AG10803 (cell line): ENCODE results near the gene RAPGEF2.

Experiments used
- DNase-seq: peaks from one replicate; pipeline ENCODE4 v3.0.0; 2010; ENCODE audit warnings: low read depth
- H3K4me3 ChIP-seq: 2 replicates; pipeline ENCODE4 v1.5.1; 2011; ENCODE audit warnings: mild to moderate bottlenecking, low read length, control low read depth
- TF ChIP-seq, protein P1 (sequence below): conservative IDR thresholded peaks from 2 replicates; pipeline ENCODE4 v1.5.1; 2011; ENCODE audit warnings: mild to moderate bottlenecking, low read length, control low read depth, inconsistent platforms

The RAPGEF2 gene

DNA sequence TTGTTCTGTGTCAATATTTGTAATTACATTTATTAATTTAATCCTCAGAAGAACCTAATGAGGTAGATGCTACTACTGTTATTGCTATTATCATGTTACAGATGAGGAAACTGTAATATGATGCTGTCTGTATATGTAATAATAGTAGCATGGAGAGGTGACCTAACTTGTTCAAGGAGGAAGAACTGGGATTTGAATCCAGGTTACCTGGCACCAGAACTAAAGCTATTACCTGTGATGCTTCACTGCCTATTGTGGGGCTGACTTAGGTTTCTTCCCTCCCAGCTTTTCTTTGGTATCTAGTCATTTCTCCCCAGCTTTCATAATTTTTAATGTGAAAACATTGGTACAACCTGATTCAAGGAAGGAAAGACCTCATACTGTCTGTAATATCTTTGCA lies 43.6 kb downstream of the RAPGEF2 start:
- no peak for DNase-seq
- H3K4me3 ChIP-seq, result no peak overlapping the region
- TF ChIP-seq, protein P1, sequence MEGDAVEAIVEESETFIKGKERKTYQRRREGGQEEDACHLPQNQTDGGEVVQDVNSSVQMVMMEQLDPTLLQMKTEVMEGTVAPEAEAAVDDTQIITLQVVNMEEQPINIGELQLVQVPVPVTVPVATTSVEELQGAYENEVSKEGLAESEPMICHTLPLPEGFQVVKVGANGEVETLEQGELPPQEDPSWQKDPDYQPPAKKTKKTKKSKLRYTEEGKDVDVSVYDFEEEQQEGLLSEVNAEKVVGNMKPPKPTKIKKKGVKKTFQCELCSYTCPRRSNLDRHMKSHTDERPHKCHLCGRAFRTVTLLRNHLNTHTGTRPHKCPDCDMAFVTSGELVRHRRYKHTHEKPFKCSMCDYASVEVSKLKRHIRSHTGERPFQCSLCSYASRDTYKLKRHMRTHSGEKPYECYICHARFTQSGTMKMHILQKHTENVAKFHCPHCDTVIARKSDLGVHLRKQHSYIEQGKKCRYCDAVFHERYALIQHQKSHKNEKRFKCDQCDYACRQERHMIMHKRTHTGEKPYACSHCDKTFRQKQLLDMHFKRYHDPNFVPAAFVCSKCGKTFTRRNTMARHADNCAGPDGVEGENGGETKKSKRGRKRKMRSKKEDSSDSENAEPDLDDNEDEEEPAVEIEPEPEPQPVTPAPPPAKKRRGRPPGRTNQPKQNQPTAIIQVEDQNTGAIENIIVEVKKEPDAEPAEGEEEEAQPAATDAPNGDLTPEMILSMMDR, result no peak

DNA sequence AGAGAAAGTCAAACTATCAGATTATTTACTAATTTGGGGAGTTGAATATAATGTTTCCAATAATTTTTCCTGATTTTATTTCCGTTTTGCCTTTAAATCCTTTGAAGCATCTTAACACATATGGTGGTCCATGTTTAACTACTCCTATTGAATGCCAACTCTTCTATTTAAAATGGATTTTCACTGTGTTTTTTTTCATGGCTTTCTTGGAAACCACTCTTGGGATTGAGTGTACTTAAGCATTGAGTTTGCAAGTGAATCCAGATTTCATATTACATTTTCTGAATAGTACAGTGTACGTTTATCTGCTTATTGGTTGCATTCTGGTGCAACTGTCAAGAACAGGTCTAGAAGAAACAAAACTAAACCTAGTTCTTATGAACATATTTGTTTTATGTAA lies 45.6 kb downstream of the RAPGEF2 start:
- H3K4me3 ChIP-seq, result no peak overlapping the region
- TF ChIP-seq, protein P1, result no peak
- DNase-seq, result no peak

DNA sequence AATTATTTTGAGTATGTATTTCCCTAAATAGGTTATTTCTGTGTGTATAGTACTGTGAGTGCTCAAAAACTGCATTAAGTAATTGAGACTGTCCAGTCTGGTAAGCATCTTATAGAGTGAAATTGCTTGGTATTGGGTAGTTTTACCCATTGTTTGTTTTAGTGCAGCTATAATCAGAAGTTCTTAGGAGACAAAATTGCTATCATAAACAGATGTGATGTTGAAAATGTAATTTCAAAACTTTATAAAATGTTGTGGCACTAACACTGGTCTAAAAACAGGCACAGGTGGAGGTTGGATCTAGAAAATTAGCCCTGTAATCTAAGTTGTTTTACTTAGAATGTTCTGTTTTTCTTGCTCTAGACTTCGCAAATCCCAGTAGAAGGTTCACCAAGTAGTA lies 46.8 kb downstream of the RAPGEF2 start:
- no peak overlapping the region for H3K4me3 ChIP-seq
- no peak for DNase-seq
- TF ChIP-seq, protein P1, result no peak

DNA sequence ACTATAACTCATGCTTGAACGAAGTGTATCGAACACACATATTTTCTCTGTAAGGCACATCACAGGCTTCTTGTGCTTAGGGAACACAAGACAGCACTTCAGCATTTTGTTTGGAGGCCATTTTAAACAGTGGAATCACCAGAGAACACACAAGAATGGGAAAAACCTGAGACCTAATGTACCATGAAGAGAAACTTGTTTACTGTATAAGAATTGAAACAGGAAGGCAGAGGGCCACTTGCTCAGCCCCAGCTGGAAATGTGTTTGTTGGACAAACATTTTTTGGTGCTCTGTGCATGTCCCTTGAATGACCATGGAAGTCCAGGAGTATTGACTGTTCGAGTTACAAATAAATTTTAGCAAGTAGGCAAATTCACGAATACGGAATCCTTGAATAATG lies 47.5 kb downstream of the RAPGEF2 start:
- TF ChIP-seq, protein P1, result no peak

DNA sequence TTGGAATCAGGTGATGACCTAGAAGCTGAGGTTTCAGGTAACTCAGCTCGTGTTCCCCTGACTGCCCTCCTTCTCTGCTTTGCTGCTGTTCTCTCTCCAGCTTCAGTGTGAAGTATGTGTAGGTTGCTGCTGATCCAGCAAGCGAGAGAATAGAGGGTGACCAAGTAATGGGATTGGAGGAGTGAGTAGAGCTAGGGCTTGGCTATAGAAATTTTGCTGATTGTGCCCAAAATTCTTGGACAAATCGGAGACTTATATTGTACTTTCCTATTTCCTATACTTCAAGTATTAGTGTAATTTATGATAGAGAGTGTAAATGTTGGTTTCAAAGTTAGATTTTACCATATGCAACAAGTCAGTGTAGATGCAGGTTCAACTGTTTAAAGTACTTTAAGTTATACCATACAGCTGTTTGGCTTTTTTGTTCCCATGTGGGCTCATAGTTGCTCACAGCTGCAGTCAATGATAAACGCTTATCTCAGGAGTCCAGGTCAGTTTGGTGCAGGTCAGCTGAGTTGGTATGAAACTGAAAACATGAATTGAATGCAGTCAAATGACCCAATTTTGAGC lies 48.0 kb downstream of the RAPGEF2 start:
- TF ChIP-seq, protein P1, result no peak
- H3K4me3 ChIP-seq, result no peak overlapping the region
- DNase-seq, result no peak

More for the DNA sequence above, 47.5 kb downstream of the RAPGEF2 start:
- DNase-seq, result no peak
- no peak overlapping the region for H3K4me3 ChIP-seq

DNA sequence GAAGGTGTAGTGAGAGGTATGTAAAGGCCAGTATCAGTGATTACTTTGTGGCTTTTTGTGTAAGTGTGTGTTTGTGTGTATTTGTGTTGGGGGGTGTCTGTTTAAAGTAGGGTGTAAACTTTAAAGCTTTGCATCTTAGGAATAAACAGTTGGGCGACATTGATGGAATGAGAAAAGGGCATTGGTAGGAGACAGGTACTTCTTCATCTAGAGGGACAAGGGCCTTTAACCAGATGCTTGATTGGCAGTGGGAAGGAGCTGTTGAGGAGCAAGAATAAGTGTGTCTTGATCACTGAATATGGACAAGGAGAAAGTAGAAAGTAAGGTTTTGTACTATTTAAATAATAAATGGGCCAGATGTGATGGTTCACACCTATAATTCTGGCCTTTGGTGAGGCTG lies 48.8 kb downstream of the RAPGEF2 start:
- no peak overlapping the region for H3K4me3 ChIP-seq
- no peak for DNase-seq
- TF ChIP-seq, protein P1, result no peak

DNA sequence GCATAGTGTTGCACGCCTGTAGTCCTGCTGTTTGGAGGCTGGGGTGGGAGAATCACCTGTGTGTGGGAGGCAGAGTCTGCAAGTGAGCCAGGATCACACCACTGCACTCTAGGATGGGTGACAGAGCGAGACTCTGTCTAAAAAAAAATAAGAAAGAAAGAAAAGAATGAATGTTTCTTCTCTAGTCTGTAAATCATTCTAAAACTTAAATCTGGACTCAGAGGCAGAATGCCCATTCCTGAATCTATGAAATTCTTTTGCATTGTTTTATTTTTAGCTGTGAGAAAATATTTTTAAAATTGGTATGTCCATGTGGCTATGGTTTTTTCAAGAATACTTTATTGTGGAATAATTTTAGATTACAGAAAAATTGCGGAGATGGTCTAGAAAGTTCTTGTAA lies 49.3 kb downstream of the RAPGEF2 start:
- H3K4me3 ChIP-seq, result no peak overlapping the region

More for the DNA sequence above, 49.3 kb downstream of the RAPGEF2 start:
- DNase-seq, result no peak
- TF ChIP-seq, protein P1, result no peak
